Measurements from ENCODE around the gene DIAPH2.

Gene DIAPH2

DNA sequence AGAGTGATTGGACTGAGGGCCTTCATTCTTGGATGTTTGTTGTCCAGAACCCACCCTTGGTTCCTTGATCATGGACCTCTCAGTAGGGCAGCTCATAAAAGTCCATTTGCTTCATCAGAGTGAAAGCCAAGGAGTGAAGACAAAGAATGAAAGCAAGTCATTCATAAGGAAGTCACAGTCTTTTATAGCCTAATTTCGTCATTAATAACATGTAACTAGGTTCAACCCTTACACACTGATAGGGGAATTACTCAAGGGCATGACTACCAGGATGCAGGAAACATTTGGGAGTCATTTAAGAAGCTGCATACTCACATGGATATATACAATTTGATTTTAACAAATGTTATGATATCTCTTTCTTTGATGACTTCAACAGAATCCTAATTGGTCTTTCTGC, 294.3 kb downstream of the DIAPH2 start:
- no peak for DNase-seq (ENCODE audit: low spot score)

DNA sequence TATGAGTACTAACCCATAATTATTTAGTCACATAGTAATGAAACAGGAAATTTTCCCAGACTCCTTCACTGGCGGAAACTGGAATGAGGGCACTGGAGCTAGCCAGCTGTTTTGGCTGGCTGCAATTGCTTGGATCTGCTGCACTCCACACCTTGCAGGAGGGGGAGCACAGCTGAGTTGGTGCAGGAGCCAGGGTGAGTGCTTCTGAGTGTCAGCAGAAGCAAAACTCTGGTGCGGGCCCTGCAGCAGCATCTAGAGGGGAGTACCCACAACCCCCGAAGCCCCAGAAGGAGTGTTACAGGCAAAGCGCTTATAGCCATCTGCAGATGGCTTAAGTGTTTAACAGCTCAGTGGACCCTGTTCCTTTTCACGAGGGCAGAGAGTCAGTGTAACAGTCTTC, 295.1 kb downstream of the DIAPH2 start:
- DNase-seq (ENCODE audit: low spot score): no peak

GRCh38 chrX:96982161-96982560, 297.5 kb downstream of the DIAPH2 start:
- DNase-seq (ENCODE audit: low spot score): no peak

GRCh38 chrX:96984538-96984937, 299.9 kb downstream of the DIAPH2 start:
- DNase-seq (ENCODE audit: low spot score): no peak

DNA sequence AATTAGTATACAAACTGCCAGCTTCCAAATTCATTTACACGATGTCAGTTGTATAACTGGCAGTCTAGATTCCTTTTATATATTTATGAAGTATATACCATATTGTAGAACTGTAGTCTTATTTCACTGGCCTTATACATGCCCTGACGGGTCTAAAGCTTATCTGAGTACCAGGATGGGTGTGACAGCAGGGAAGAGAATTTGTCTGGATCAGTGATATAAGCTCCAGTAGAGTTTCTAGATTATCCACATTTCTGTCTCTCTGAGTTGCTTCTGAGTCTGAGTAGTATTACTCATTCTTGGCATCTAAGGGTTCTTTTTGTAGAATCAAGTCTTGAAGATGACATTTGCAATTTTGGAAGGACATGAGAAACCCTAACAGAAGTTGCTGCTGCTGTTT, 300.4 kb downstream of the DIAPH2 start:
- DNase-seq (ENCODE audit: low spot score): no peak

DNA sequence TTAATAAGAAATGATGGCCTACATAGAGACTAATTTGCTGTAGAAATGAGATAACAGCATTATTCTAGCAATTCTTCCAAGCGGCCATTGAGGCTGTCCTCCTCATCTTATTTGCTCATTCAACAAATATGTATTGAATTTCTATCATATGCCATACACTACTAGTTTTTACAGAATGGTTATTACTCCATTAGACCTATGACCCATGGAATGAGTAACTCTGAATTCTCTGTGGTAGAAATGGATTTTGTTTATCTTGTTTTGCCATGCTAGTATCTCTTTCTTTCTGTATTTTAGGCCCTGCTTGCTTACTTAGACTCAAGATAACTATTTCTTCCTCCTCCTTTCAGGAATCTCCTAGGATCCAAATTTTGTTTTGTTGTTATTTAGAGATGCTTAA, 302.6 kb downstream of the DIAPH2 start:
- DNase-seq (ENCODE audit: low spot score): no peak

DNA sequence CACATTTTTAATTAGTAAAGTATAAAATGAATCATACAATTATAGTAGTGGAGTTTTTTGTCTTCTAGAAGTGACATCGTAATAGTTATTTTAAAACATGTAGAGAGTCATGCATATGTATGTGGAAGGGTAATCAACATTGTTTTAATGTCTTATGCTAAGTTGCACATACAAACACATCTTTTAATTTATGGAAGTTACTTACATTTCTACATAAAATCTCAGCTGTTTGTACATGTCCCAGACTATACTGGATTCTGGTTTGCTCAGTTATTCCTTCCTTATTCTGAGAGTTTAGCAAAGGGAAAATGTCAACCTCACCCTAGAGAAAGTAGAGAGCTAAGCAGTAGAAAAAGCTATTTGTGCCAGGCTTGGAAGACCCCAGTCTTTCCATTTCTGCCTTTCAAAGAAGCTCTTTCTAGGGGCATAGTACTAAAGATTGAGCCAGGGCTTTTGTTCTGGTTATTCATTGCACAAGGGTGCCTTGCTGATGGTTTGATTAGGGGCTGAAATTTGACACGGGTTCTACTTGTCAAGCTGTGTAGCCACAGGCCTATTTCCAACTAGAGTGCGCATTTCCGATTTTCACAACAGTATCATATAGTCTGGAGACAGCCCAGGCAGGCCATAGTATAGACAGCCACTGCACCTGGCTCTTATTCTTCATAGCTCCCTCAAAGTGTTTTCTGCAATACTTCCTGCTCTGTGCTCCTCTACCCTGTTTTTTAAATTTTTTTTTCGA, 305.4 kb downstream of the DIAPH2 start:
- DNase-seq (ENCODE audit: low spot score): no peak

GRCh38 chrX:96994093-96994492, 309.5 kb downstream of the DIAPH2 start:
- DNase-seq (ENCODE audit: low spot score): no peak

- no peak for DNase-seq (ENCODE audit: low spot score)
Observed at GRCh38 chrX:96997196-96997595, 312.6 kb downstream of the DIAPH2 start.

GRCh38 chrX:97000682-97001368, 316.2 kb downstream of the DIAPH2 start:
- no peak for DNase-seq (ENCODE audit: low spot score)

DNA sequence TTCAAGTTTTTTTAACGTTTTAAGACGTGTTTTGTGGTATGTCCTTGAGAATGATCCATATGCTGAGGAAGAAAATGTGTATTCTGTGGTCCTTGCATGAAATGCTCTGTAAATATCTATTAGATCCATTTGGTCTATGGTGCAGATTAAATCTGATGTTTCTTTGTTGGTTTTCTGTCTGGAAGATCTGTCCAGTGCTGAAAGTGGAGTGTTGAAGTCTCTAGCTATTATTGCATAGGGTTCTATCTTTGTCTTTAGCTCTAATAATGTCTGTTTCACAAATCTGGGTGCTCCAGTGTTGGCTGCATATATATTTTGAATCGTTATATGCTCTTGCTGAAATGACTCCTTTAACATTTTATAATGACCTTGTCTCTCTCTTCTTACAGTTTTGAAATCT, 321.5 kb downstream of the DIAPH2 start:
- no peak for DNase-seq (ENCODE audit: low spot score)

GRCh38 chrX:97009391-97009790, 324.7 kb downstream of the DIAPH2 start:
- DNase-seq (ENCODE audit: low spot score): no peak

DNA sequence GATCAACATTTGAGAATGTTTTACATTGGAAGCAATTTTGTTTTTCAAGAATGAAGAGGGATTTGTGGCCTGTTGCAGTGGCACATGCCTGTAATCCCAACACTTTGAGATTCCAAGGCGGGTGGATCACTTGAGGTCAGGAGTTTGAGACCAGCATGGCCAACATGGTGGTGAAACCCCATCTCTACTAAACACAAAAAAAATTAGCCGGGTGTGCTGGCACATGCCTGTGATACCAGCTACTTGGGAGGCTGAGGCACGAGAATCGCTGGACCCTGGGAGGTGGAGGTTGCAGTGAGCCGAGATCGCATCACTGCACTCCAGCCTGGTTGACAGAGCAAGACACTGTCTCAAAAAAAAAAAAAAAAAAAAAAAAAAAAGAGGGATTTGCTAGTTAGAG, 326.9 kb downstream of the DIAPH2 start:
- DNase-seq (ENCODE audit: low spot score): no peak

- DNase-seq (ENCODE audit: low spot score): no peak
Observed at GRCh38 chrX:97016106-97016505, 331.5 kb downstream of the DIAPH2 start.

GRCh38 chrX:97021680-97022079, 337.0 kb downstream of the DIAPH2 start:
- DNase-seq (ENCODE audit: low spot score): no peak

DNA sequence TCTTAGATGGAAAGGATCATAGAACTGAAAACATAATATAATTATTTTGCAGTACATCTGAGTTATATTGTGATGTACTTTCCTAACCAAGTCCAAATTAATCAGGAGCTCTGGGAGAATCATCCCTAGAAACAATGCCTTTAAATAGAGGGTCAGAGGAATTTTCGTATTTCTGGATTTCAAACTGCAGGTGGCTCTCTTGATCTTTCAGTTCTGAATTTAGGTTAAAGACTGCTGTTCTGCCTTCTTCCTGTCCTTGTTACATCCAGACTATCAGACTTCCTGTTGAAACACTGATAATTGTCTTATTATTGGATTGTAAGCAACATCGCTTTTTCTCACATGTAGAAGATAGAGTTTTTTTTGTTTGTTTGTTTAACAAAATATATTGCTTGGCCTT, 341.8 kb downstream of the DIAPH2 start:
- DNase-seq (ENCODE audit: low spot score): peak; percentile 1

GRCh38 chrX:97027384-97027922, 342.8 kb downstream of the DIAPH2 start:
- DNase-seq (ENCODE audit: low spot score): no peak

DNA sequence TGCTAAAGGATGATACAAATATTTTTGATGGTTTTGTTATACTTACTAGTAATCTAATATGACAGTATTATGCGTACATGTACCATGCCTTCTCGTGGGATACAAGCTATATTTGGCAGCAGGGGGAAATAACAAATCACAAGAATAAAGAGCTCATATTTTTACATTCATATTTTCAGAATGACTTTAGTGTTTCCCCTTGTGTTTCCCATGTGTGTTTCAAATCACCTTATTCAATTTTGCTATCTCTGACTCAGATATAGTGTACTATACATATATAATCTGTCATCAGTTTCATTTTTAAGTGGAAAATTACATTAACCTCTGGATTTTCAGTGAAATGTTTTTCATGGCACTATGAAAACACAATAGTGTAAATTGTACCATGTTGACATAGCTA, 345.8 kb downstream of the DIAPH2 start:
- no peak for DNase-seq (ENCODE audit: low spot score)

DNA sequence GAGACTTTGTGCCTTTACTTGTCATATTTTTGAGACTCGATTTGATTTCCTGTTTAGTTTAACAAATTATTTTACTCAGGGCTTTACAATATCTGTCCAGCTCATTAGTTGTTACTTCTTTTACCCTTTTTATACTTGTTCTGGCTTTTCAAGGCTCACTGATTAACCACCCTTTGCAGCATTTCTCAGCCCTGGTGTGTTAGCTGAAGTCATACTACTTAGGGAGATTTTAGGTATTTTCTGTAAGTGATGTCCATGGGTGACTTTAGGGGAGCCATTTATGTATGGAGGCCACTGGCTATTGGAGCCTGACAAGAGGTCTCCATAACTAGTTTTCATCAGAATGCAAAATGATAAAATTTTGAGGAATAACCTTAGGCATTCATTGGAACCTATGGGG, 346.3 kb downstream of the DIAPH2 start:
- DNase-seq (ENCODE audit: low spot score): no peak

- no peak for DNase-seq (ENCODE audit: low spot score)
Observed at GRCh38 chrX:97039363-97040029, 354.9 kb downstream of the DIAPH2 start.

DNA sequence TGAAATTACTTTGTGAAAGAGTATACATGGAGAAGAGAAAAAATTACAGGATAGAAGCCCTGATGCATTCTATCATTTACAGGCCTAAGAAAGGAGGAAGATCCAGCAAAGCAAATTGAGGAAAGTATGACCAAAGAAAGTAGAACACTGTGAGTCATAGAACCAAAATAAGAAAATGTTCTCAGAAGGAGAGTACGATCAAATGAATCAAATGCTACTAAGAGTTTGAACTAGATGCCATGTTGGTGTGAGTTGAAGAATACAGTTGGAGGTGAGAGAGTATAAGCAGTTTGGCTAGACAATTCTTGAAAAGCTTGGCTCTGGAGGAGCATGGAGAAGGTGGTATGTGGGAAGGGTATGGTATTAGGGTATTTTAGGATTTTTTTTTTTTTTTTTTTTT, 360.8 kb downstream of the DIAPH2 start:
- DNase-seq (ENCODE audit: low spot score): no peak

GRCh38 chrX:97046867-97047266, 362.2 kb downstream of the DIAPH2 start:
- no peak for DNase-seq (ENCODE audit: low spot score)

GRCh38 chrX:97050392-97050791, 365.8 kb downstream of the DIAPH2 start:
- no peak for DNase-seq (ENCODE audit: low spot score)
